ENCODE data around the gene TAGAP. TPM values are rescaled to one million over a fixed set of nuclear protein-coding genes. Genes with fewer than 3 reads are reported as not detected.

The TAGAP gene
- total and polyA plus RNA-seq, 2 of the 8 experiments (the other 6 are each of a cell fraction or from before 2014, with no cell fraction given), result not detected

GRCh38 chr6:159045801-159046200, 1.0 kb upstream of the TAGAP start:
- H3K4me3 ChIP-seq (ENCODE audit: extremely low read depth in 1 of 4, insufficient read depth in 2 of 4, low read depth in 3 of 4, low read length in 4 of 4), result no peak overlapping the region
- no peak overlapping the region for H2BK120ac ChIP-seq (replicated peaks; ENCODE audit: low read depth, low read length)
- H3K27me3 ChIP-seq (replicated peaks in 1 of 4; ENCODE audit: control insufficient read depth in 3 of 4, extremely low read depth in 1 of 4, insufficient read depth in 3 of 4, low read length in 3 of 4), result no peaks in the 10 kb centered on the region
- no peak overlapping the region for H3K9ac ChIP-seq (replicated peaks in 1 of 4; ENCODE audit: extremely low read depth in 1 of 4, low read depth in 3 of 4, low read length in 3 of 4)
- FAIRE-seq, result no peak
- no peak overlapping the region for H3K14ac ChIP-seq (ENCODE audit: insufficient read length)
- H2BK20ac ChIP-seq (ENCODE audit: low read length), result no peak overlapping the region
- H2AFZ ChIP-seq (ENCODE audit: low read length), result no peak overlapping the region
- no peak overlapping the region for H2BK15ac ChIP-seq (ENCODE audit: low read length)
- no peaks in the 10 kb centered on the region for H3K79me1 ChIP-seq (ENCODE audit: low read depth, low read length)
- H2BK5ac ChIP-seq (ENCODE audit: low read depth, low read length), result no peak overlapping the region
- H3K79me2 ChIP-seq (ENCODE audit: control insufficient read depth in 1 of 2, insufficient read depth in 2 of 2, low read length in 2 of 2), result no peaks in the 10 kb centered on the region
- H4K5ac ChIP-seq (ENCODE audit: insufficient read length, low read depth, low read length), result no peak overlapping the region
- CTCF ChIA-PET (ENCODE audit: partially characterized antibody), result interaction anchor here (1.5 to 11.7 kb wide), 4 partner anchors 10 to 88 kb away, joined by 5 to 144 read pairs (median 25); no protein-coding TSS in a partner anchor
- no peak overlapping the region for H3K23ac ChIP-seq (ENCODE audit: insufficient read length)
- H2BK12ac ChIP-seq (ENCODE audit: low read depth, low read length), result no peak overlapping the region
- H3K23me2 ChIP-seq (ENCODE audit: low read depth, low read length), result no peaks in the 10 kb centered on the region
- no peaks in the 10 kb centered on the region for H4K20me1 ChIP-seq (replicated peaks in 1 of 2; ENCODE audit: control insufficient read depth in 1 of 2, insufficient read depth in 2 of 2, low read length in 2 of 2)
- no peak overlapping the region for H3K56ac ChIP-seq (replicated peaks; ENCODE audit: insufficient read length, low read depth, low read length)
- no peak overlapping the region for H3K27ac ChIP-seq (ENCODE audit: low read depth, low read length)
- POLR2A ChIA-PET (ENCODE audit: partially characterized antibody), result no interaction called here
- no peak overlapping the region for H4K91ac ChIP-seq (replicated peaks; ENCODE audit: insufficient read length, low read length)
- no peak overlapping the region for H3K18ac ChIP-seq (ENCODE audit: extremely low read depth, low read length)
- H3K4me2 ChIP-seq (ENCODE audit: insufficient read depth in 1 of 2, low read depth in 2 of 2, low read length in 2 of 2), result no peak overlapping the region
- no peaks in the 10 kb centered on the region for H3K36me3 ChIP-seq (ENCODE audit: control insufficient read depth in 2 of 4, insufficient read depth in 4 of 4, low read length in 3 of 4)
- no peaks in the 10 kb centered on the region; a peak in 1 of 7 replicates for H3K4me1 ChIP-seq (replicated peaks in 1 of 4; ENCODE audit: control insufficient read depth in 3 of 4, insufficient read depth in 4 of 4, low read length in 3 of 4)
- no peak overlapping the region for H4K8ac ChIP-seq (ENCODE audit: extremely low read depth, insufficient read depth, low read length)
- H3K4ac ChIP-seq (replicated peaks; ENCODE audit: insufficient read length, low read depth, low read length), result no peak overlapping the region
- DNase-seq (ENCODE audit: low read depth in 1 of 2, low spot score in 2 of 2), result no peak
- 88% methylated on average over 7 of the region's 7 CpGs; no CpG with 5 or more reads in 1 of the 2 experiments for WGBS, 2 experiments (ENCODE audit: extremely low coverage in 1 of 2, insufficient coverage in 1 of 2, insufficient read length in 1 of 2, insufficient replicate concordance in 2 of 2, low coverage in 1 of 2, low lambda C conversion rate in 2 of 2, missing lambda C conversion rate in 1 of 2)
- no peak for TF ChIP-seq EZH2 (IDR thresholded peaks at IDR 0.05; ENCODE audit: low read depth, low read length, severe bottlenecking)
- TF ChIP-seq, protein P1, sequence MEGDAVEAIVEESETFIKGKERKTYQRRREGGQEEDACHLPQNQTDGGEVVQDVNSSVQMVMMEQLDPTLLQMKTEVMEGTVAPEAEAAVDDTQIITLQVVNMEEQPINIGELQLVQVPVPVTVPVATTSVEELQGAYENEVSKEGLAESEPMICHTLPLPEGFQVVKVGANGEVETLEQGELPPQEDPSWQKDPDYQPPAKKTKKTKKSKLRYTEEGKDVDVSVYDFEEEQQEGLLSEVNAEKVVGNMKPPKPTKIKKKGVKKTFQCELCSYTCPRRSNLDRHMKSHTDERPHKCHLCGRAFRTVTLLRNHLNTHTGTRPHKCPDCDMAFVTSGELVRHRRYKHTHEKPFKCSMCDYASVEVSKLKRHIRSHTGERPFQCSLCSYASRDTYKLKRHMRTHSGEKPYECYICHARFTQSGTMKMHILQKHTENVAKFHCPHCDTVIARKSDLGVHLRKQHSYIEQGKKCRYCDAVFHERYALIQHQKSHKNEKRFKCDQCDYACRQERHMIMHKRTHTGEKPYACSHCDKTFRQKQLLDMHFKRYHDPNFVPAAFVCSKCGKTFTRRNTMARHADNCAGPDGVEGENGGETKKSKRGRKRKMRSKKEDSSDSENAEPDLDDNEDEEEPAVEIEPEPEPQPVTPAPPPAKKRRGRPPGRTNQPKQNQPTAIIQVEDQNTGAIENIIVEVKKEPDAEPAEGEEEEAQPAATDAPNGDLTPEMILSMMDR (IDR thresholded peaks at IDR 0.05; ENCODE audit: control extremely low read depth in 1 of 3, insufficient read depth in 1 of 3, low read depth in 1 of 3, low read length in 3 of 3), result peak in 2 of 3 experiments; percentile 5 to 9; a peak in 3 of 4 replicates
- H2AK5ac ChIP-seq (ENCODE audit: low read depth, low read length), result no peak overlapping the region
- H3K9me3 ChIP-seq (ENCODE audit: insufficient read depth in 2 of 2, low read depth in 1 of 2, low read length in 1 of 2), result no peaks in the 10 kb centered on the region
